IPS DF 4.7 (cell line): ENCODE results near the gene G6PC2.
"Not testable (repeated sequence)": the region's sequence is repeated elsewhere in the genome, so short reads cannot be mapped to it uniquely, and the experiment has no call there.

Experiments used
- DNase-seq: peaks from one replicate; pipeline ENCODE4 v3.0.0-alpha.2; 2013; ENCODE audit warnings: low spot score; ENCODE audit errors: extremely low read depth

Gene G6PC2, protein sequence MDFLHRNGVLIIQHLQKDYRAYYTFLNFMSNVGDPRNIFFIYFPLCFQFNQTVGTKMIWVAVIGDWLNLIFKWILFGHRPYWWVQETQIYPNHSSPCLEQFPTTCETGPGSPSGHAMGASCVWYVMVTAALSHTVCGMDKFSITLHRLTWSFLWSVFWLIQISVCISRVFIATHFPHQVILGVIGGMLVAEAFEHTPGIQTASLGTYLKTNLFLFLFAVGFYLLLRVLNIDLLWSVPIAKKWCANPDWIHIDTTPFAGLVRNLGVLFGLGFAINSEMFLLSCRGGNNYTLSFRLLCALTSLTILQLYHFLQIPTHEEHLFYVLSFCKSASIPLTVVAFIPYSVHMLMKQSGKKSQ

DNA sequence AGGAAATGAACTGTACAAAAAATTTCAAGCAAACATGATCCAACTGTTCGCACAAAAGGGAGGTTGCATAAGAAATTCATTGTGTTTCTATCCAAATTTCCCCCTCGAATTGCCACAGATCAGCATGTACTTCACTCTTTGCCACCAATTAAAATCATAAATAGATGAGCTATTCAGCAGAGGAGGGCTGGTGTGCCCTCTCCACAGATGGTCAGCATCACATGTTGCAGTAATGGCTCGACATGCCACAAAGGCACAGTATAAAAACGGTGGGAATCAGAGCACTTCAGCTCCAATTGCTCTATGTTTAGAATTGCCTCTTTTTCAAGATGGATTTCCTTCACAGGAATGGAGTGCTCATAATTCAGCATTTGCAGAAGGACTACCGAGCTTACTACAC lies at the start of gene G6PC2:
G6PC2 (plus strand) TSS at position 289 of the 400 bp plus-strand sequence; CDS start at position 330, 41 bp downstream.
- DNase-seq, result no peak

DNA sequence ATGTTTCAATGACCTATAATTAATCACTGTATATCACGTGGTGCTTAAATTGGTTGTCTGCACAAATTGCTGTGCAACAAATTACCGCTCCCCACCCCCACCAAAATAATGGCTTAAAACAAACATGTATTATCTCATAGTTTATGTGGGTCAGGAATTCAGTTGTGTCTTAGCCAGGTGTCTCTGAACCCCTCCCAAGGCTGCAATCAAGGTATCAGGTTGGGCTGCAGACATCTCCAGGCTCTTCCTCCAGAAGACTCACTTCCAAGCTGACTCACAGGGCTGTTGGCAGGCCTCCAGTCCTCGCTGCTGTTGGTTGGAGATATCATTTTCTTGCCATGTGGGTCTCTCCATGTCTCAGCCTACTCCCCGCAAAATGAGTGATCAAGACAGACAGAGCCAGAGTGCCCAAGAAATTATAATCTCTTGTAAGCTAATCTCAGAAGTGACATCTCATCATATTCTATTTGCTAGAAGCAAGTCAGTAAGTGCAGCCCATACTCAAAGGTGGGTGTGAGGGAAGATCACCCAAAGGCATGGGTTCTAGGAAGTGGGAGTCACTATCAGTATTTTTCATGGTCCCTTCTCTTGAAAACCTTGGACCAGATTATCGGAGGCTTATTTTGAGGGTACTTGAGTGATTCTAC lies 49.3 kb upstream of the G6PC2 start:
- DNase-seq, result no peak

DNA sequence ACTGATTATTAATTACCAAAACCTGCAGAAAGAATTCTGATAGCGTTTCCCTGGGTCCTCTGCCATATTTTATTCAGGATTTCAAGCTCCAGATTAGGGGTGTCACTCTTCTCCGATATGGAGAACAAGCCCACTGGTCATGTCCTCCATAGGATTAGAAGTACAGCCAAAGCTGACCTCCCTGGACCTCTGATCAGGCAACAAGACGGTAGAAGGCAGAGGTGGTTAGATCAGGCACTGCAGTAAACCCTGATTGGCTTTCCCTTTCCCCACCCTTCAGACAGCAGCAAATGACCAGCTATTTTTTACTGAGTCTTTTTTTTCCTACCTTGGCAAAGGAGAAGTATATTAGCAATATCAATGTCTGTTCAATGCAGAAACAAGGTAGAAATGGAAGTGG lies 48.6 kb upstream of the G6PC2 start:
- DNase-seq, result no peak

DNA sequence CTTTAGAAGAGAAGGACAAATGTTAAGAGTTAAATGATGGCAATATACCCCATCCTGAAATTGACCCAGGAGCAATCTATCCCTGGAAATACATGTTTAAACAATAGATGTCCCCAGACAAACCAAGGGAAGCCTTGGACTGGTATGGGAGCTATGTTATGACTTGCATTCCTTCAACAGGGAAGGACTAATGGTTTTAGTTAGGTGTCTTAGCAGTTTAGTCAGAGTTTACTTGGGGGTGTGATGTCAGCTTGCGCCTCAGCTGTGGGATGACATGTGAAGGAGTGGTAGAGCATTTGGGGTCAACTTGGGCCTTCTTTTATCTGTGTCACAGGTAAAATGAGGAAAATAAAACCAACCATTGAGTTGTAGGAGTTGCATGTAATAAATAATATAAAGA lies 47.6 kb upstream of the G6PC2 start:
- no peak for DNase-seq

DNA sequence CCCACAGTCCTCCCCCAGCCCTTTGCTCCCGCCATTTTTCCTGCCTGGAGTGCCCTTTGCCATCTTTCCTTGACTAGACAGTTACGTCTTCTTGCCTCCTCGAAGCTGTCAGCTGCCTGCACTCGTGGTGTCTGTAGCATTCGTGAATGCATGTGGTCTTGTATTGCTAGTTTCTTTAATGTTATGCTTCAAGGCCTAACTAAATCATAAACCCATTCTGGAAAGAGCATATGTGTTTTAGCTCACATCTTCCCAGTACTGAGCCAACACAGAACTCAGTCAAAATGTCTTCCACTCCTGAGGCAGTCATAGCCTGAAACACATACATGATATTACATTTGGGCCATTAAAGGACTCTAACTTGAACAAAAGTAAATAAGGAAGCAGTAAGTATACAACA lies 46.4 kb upstream of the G6PC2 start:
- no peak for DNase-seq

DNA sequence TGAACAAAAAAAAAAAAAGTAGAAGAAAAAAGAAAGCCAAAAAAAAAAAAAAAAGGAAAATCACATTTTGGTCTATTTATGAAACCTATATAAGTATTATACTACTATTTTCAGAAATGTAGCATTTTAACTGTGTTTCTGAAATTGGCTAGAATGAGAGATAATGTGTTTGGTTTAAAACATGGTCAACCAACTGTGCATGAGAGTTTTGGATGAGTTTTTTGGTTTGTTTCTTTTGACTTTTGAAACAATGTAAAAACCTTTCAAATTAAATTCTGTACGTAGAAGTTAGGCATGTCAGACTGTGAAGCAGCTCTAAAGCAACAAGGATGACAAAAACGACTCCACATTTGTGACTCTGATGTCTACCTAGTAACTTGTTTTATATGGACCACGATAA lies 45.5 kb upstream of the G6PC2 start:
- no peak for DNase-seq

DNA sequence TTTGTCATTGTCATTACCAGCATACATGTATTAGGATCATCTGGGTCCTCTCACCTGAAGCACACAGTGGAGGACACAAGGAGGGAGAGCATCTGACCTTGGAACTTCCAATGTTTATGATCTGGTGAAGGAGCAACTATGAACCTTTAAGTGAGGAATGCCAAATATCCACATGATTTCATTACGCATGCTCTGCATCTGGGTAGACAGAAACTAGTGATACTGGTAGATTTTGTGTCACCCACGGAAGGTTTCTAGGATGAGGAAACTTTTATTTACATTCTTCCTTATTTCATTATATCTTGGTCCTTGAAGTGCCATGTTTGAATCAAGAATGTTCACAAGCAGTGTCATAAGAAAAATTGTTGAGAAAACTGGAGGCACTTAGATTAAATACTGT lies 42.9 kb upstream of the G6PC2 start:
- no peak for DNase-seq

DNA sequence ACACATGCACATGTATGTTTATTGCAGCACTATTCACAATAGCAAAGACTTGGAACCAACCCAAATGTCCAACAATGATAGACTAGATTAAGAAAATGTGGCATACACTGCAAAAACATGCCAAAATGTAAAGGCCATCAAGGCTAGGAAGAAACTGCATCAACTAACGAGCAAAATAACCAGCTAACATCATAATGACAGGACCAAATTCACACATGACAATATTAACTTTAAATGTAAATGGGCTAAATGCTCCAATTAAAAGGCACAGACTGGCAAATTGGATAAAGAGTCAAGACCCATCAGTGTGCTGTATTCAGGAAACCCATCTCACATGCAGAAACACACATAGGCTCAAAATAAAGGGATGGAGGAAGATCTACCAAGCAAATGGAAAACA lies 33.9 kb upstream of the G6PC2 start:
- DNase-seq, result not testable (repeated sequence)

DNA sequence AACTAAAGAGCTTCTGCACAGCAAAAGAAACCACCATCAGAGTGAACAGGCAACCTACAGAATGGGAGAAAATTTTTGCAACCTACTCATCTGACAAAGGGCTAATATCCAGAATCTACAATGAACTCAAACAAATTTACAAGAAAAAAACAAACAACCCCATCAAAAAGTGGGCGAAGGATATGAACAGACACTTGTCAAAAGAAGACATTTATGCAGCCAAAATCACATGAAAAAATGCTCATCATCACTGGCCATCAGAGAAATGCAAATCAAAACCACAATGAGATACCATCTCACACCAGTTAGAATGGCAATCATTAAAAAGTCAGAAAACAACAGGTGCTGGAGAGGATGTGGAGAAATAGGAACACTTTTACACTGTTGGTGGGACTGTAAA lies 30.7 kb upstream of the G6PC2 start:
- DNase-seq, result not testable (repeated sequence)

DNA sequence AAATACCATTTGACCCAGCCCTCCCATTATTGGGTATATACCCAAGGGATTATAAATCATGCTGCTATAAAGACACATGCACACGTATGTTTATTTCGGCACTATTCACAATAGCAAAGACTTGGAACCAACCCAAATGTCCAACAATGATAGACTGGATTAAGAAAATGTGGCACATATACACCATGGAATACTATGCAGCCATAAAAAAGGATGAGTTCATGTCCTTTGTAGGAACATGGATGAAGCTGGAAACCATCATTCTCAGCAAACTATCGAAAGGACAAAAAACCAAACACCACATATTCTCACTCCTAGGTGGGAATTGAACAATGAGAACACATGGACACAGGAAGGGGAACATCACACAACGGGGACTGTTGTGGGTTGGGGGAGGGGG lies 30.3 kb upstream of the G6PC2 start:
- DNase-seq, result not testable (repeated sequence)

DNA sequence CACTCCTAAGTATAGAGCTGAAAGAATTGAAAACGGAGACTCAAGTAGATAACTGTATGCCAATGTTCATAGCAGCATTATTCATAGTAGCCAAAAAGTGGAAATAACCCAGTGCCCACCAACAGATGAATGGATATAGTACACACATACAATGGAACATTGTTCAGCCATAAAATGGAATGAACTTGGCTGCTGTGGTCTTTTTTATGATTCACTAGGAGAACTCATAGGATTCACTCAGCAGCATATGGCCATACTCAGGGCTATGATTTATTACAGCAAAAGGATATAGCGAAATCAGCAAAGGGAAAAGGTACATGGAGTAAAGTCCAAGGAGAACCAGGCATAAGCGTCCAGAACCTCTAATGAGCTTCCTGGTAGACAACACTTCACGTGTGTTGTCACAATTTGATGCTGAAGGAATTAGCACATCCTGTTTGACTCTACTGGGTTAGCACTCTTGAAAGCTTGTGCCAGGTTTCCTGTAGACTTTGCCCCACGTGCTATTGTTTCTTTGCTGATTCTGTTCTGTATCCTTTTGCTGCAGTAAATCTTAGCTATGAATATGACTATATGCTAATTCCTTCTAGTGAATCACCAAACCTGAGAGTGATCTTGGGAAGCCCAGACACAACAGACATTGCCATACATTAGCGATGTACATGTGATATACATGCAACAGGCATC lies 26.6 kb upstream of the G6PC2 start:
- no peak for DNase-seq

DNA sequence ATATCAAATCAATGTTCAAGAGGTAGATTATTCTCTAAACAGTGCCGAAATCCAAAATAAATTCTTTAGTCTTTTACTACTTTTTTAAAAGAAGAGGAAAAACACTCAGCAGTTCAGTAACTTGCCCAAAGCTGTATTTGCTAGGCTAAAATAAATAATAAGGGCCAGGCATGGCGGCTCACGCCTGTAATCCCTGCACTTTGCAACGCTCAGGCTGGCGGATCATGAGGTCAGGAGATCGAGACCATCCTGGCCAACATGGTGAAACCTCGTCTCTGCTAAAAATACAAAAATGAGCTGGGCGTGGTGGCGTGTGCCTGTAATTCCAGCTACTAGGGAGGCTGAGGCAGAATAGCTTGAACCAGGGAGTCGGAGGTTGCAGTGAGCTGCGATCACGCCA lies 18.9 kb upstream of the G6PC2 start:
- DNase-seq, result not testable (repeated sequence)

DNA sequence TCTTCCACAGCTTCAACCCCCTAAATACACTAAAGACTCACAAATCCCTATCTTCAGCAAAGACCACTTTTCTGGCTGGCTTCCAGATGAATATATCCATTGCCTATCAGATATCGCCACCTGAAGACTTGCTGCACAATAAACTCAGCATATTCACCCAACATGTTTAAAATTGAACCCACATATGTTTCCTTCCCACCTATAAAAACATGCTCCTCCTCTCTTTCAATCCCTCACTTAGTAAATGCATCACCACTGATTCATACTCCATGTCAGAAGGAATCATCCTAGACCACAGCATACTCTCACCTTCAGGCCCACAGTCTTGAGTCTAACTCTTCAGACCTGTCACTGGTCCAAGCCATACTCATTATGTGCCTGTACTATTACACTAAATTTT lies 16.1 kb upstream of the G6PC2 start:
- no peak for DNase-seq

DNA sequence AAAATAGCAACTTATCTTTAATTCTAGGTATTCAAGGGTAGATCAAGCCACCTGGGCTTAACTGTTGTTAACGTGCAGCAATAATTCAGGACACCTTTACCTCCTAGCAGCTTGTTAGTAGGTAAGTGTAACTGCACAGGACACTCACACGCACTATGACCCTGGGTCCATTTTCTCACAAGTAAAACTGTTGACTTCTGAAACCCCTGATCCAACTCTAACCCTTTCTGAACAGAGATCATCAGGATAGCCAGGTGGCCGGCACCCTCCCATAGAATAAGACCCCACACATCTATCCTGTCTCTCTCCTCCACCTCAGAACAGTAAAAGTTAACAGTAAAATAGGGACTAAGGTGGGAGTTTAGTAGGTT lies 11.5 kb upstream of the G6PC2 start:
- no peak for DNase-seq

DNA sequence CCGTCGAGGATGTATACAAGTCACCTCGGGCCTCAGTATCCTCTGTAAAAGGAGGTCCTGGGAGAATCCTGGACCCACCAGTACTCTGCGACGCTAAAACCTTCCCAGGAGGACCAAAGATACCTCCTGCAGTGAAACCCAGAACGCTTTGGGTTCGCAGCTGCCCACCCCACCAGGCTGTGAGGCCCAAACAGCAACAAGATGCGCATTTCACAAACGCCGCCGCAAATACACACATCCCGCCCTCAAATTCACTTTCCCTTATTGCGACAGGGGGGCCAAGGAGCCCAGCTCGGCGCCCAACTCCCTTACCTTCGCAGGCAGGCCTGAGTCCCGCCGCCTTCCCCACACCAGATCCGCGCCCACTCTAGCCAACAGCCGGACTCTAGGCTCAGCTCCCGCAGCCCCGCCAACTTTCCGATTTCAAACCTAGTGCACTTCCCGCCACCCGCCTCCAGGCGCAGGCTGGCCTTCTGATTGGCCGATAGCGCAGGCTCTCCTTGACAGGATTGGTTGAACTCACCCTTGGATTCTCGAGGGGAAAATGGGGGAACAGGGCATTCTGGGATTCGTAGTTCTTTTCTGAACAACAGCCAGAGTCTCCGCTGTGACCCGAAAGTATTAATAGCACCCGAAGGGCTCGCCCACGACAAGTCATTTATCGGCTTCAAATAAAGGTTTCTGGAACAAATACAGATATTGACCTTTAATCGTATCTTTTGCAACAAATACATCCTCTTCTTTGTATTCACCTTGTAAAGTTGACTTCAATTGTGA lies 10.9 kb upstream of the G6PC2 start, which contains the start of gene SPC25:
SPC25 (minus strand) TSS at position 425 of the 777 bp plus-strand sequence. CDS start 911 bp downstream, outside the sequence.
- DNase-seq, result peak; percentile 92

DNA sequence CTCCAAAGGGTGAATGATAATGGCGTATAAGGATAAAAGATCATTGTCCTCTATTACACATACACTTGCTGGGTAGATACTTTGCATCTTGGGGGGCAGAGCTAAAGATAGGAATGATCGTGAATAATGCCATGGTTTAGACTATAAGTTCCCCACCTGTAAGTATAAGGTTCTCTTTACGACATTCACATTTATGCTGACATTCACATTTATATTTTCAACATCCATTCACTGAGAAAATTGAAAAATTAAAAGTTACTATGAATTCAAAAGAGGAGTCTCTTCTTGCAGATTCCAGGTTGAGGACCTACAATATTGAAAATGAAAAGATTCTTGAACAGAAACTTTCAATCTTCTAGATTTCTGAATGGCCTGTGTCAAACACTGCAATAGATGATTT lies 8.8 kb upstream of the G6PC2 start:
- no peak for DNase-seq

DNA sequence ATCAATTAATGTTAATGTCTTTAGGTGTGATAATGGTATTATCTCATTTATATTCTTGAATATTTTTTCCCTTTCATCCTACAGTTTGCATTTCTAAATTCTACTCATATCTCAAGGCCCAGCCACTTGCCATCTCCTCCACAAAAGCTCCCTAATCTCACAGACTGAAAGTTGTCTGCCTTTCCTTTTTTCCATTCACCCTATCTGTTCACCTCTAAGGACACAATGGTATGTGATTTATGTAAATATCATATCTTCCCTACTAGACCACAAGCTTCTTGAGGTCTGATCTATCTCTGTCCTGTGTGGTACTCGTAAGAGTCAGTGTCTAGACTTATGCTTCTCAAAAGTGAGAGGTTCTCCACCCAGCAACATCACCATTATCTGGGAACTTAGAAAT lies 7.0 kb upstream of the G6PC2 start:
- DNase-seq, result no peak

DNA sequence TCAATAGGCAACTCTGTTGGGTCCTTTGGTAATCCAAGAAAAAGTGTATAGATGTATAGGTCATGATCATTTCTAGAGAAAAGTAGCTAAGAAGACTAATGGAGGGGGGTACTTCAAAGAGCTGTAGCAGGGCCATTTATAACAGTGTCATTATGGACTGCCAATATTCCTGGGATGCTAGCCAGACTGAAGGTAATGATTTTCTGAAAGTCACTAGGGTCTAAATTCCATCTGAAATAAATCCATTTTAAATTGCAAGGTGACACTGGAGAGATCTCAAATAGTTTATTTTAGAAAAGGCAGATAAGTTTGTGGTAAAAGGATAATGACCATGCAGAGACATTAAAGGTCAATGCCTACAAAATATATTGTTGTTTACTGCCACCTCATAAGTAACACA lies 6.4 kb upstream of the G6PC2 start:
- no peak for DNase-seq

DNA sequence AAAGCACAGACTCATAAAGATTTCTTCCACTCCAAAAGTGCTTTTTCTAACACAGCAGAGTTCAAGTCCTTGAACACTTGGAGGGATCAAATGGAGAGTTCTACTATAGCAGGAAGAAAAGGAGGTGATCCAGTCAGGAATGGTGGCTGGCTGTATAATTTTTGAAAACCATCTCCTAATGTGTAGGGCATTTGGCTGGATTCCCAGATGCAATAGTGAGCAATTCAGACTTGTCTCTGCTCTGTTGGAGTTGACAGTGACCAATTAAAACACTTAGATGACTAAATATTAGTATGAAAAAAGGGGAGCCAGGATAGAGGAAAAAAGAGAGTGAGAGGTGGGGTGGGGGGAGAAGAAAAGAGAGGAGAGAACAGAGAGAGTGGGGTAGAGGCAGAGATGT lies 5.3 kb upstream of the G6PC2 start:
- no peak for DNase-seq

DNA sequence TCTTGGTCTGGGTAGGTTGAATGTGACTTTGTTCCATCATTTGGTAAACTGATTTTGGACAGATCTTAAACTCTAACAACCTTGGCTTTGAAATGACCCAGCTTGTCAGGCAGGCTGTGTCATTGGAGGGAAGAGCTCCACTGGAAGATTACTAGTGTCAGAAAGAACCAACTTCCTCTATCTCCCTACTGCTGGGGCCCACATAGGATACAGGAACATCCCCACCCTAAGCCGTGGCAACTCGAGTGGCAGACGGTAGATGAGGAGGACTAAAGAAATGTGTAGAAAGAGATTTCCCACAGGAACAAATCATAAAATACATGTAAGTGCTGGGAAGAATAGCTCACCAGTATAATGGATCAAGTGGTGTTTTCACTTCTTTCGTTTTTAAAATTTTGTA lies 4.3 kb upstream of the G6PC2 start:
- no peak for DNase-seq

DNA sequence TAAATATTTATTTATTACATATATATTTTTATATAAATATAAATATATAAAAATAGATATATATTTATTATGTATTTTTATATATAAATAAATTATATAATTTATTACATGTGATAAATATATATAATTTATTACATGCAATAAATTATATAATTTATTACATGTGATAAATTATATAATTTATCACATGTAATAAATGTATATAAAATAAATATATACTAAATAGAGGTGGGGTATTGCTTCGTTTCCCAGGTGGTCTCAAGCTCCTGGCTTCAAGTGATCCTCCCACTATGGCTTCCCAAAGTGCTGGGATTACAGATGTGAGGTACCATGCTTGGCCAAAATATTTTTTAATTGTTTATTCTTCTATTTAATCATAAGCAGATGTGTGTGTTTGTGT lies 3.6 kb upstream of the G6PC2 start:
- no peak for DNase-seq

DNA sequence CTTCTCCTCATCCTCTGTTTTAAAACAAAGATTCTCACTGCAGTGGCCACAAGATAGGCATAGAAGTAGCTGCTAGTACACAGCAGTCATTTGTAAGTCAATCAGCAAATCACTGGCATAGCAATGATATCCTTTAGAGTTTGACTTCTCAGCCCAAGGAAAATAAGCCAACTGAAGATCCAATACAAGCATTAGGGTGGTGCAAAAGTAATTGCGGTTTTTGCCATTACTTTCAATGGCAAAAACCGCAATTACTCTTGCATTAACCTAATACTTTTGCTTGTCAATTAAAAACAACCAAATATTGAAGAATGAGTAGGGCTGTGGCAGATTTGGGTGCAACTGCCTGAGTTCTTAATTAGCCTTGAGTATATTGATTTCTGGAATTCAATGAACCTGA lies 2.8 kb downstream of the G6PC2 start:
- DNase-seq, result no peak
